Activated CD4-positive, alpha-beta T cell treated with anti-CD3 and anti-CD28 coated beads, Interleukin-2, amount 10 ng/mL, durations not matched to agents 24 days and 14 days (primary cell): ENCODE results near the gene MPP4. TPM values are rescaled to one million over a fixed set of nuclear protein-coding genes. Genes with fewer than 3 reads are reported as not detected.

ENCODE experiments used
- DNase-seq: peaks from one replicate; pipeline ENCODE4 v3.0.0; 2022
- H3K27ac Mint-ChIP-seq: one replicate; pipeline ENCODE4 v1.8.0; 2022; ENCODE audit warnings: mild to moderate bottlenecking, mixed read lengths
- H3K27me3 Mint-ChIP-seq: one replicate; pipeline ENCODE4 v1.8.0; 2022; ENCODE audit warnings: mixed read lengths
- H3K36me3 Mint-ChIP-seq: one replicate; pipeline ENCODE4 v1.8.0; 2022; ENCODE audit warnings: low read depth, mild to moderate bottlenecking, mixed read lengths
- H3K4me1 Mint-ChIP-seq: one replicate; pipeline ENCODE4 v1.8.0; 2021; ENCODE audit warnings: mixed read lengths
- H3K4me3 Mint-ChIP-seq: one replicate; pipeline ENCODE4 v1.8.0; 2022; ENCODE audit warnings: mild to moderate bottlenecking, moderate library complexity, mixed read lengths
- H3K9me3 Mint-ChIP-seq: one replicate; pipeline ENCODE4 v1.8.0; 2021; ENCODE audit warnings: mixed read lengths
- intact Hi-C: fragments of 100-400 bp; cut with micrococcal nuclease; formaldehyde crosslinking; loops from one replicate; pipeline ENCODE4 v1.15.1; 2023
- total RNA-seq: library from RNA; stranded (reverse); gene quantifications from 2 replicates; pipeline ENCODE4 v1.2.3, GENCODE V29; 2022

Gene MPP4
- total RNA-seq = not detected in 2 replicates

DNA sequence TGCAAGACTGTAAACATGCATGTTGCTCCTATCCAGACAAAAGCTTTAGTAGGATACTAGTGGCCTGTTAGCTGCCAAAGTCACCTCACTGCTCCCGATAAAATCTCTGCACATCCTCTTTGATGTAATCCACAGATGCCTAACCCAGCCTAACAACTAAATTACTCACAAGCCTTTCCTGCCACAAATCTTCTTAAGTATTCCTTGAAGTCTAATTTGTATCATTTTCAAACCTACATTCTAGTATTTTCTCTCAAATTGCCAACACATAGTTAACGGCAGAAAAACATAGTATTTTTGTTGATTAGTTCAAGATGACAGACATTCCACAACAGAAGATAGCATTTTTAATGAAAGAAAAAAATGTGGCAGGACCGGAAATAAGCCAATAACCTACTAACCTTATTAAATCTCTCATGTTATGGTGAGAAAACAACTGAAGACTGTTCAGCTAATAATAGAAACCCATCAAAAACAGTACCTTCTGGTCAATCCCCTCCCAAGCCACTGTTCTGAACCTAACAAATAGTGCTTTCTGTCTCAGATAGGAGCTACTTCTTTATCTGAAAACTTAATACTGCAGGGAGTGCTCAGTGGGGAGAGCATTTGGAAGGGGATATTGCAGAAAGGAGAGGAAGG lies at the start of gene MPP4:
Gene MPP4 (minus strand): TSS at position 57 of the 639 bp plus-strand sequence. CDS start 4,690 bp downstream, outside the sequence.
- peak; percentile 42 for DNase-seq
- Mint-ChIP-seq H3K27ac (no peak within 1 kb of the TSS), H3K4me3 (no peak within 1 kb of the TSS), H3K27me3 (no peaks in the 10 kb centered on the region), H3K9me3 (no peaks in the 10 kb centered on the region), H3K4me1 (no peaks in the 10 kb centered on the region), H3K36me3 (no peaks in the 10 kb centered on the region)
- intact Hi-C loops = no loop called here

DNA sequence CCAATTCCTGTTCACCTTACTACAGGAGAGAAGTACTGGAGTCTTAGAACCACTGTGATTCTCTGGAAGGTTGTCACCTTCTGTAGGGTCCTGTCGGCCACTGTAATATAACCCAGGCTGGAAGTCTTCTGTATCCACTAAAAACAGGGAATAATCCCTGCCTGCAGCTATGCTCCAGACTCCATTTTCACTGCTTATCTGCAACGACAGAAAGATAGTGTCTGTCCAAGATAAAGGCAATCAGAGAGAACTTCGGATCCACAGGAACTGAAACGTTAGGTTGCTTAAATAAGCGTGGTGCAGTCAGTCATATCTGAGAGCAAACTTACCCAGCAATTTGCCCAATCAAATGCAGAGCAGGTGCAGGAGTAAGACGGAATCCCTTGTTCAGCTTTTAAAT lies 48.1 kb upstream of the MPP4 start:
- DNase-seq = no peak
- Mint-ChIP-seq H3K27me3 (no peaks in the 10 kb centered on the region), H3K9me3 (no peaks in the 10 kb centered on the region), H3K4me1 (no peaks in the 10 kb centered on the region), H3K27ac (no peak overlapping the region), H3K4me3 (no peak overlapping the region), H3K36me3 (no peaks in the 10 kb centered on the region)
- intact Hi-C loops = no loop called here

DNA sequence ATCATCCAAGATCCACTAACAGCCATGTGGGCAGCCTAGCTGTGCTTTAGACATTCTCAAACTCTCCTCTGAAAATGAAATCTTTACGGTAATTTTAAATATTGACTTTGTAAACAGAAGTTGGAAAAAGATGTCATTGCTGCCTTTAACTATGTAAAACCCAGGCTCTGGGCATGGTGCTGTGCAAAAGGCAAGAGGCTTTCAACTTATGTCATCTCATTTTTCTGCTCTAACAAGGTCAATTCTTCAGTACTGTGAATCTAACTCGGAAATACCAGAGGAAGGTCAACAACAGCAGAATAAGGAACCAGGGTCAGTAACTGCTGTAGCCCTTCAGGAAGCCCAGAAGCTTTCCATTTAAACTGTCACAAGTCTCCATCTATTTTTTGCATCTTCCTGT lies 37.0 kb upstream of the MPP4 start:
- intact Hi-C loops = no loop called here
- no peak overlapping the region for H3K27ac Mint-ChIP-seq
- DNase-seq = no peak
- H3K4me1 Mint-ChIP-seq = no peaks in the 10 kb centered on the region
- H3K4me3 Mint-ChIP-seq = no peak overlapping the region
- H3K36me3 Mint-ChIP-seq = peaks cover 22% of the 10 kb centered on the region
- H3K9me3 Mint-ChIP-seq = peaks cover 6% of the 10 kb centered on the region
- H3K27me3 Mint-ChIP-seq = no peaks in the 10 kb centered on the region

- Mint-ChIP-seq H3K9me3 (peaks cover 6% of the 10 kb centered on the region), H3K36me3 (peaks cover 22% of the 10 kb centered on the region), H3K4me3 (no peak overlapping the region), H3K27ac (no peak overlapping the region), H3K27me3 (no peaks in the 10 kb centered on the region), H3K4me1 (no peaks in the 10 kb centered on the region)
- intact Hi-C loops = no loop called here
- DNase-seq = no peak
These were observed 35.7 kb upstream of the MPP4 start for GRCh38 chr2:201734111-201734510.

GRCh38 chr2:201733544-201733943 lies 35.1 kb upstream of the MPP4 start:
- intact Hi-C loops = no loop called here
- Mint-ChIP-seq H3K4me3 (no peak overlapping the region), H3K36me3 (peaks cover 21% of the 10 kb centered on the region), H3K9me3 (peaks cover 5% of the 10 kb centered on the region), H3K27me3 (no peaks in the 10 kb centered on the region), H3K4me1 (no peaks in the 10 kb centered on the region), H3K27ac (no peak overlapping the region)
- no peak for DNase-seq

DNA sequence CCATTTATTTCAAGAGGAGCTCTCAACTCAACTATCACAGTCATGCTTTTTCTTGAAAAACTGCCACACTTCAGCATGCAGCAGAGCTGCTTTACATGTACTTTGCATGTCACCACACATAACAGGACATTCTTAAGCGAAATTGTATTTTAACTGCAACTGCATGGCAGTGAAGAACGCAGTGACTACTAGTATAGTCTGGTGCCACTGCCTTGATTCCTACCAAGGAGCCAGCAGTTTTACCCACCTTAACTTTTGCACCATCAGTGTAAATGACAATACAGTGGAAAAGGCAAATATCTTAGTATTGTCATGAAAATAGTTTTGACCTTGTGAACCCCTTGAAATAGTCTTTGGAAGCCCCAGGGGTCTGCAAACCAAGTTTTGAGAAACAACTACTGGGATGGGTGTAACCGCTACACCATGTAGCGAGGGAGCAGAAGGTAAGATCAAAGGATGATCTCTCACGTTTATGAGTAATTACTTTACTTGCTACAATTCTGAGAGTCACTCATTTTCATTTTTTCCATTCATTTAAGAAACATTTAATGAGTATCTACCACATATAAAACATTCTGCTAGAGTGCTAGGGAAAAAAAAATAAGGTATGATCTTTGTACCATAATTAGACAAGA lies 32.3 kb upstream of the MPP4 start:
- intact Hi-C loops = no loop called here
- H3K4me3 Mint-ChIP-seq = no peak overlapping the region
- H3K9me3 Mint-ChIP-seq = no peaks in the 10 kb centered on the region
- no peak for DNase-seq
- H3K27me3 Mint-ChIP-seq = no peaks in the 10 kb centered on the region
- H3K27ac Mint-ChIP-seq = no peak overlapping the region
- H3K36me3 Mint-ChIP-seq = peaks cover 10% of the 10 kb centered on the region
- no peaks in the 10 kb centered on the region for H3K4me1 Mint-ChIP-seq

GRCh38 chr2:201715459-201715858 lies 17.0 kb upstream of the MPP4 start:
- peaks cover 6% of the 10 kb centered on the region for H3K9me3 Mint-ChIP-seq
- H3K4me3 Mint-ChIP-seq = no peak overlapping the region
- no peaks in the 10 kb centered on the region for H3K27me3 Mint-ChIP-seq
- H3K36me3 Mint-ChIP-seq = peaks cover 26% of the 10 kb centered on the region
- H3K27ac Mint-ChIP-seq = no peak overlapping the region
- intact Hi-C loops = no loop called here
- H3K4me1 Mint-ChIP-seq = peaks cover 2% of the 10 kb centered on the region
- no peak for DNase-seq

DNA sequence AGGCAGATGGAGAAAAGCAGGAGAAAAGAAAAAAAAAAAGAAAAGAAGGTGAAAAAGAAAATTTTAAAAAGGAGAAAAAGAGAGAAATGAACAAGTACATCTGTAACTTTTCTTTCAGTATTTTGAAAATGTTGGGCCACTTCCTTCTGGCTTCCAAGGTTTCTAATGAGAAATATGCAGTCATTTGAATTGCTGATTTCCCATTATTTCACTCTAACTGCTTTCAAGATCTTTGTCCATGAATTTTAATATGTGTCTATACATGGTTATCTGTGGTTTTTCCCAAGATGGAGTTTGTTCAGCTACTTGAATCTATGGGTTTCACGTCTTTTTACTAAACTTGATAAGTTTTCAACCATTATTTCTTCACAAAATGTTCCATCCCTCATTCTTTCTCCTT lies 14.3 kb upstream of the MPP4 start:
- Mint-ChIP-seq H3K9me3 (no peaks in the 10 kb centered on the region), H3K36me3 (peaks cover 18% of the 10 kb centered on the region)
- intact Hi-C loops = no loop called here

GRCh38 chr2:201709747-201710146 lies 11.3 kb upstream of the MPP4 start:
- H3K9me3 Mint-ChIP-seq = no peaks in the 10 kb centered on the region
- no peak overlapping the region for H3K27ac Mint-ChIP-seq
- no peaks in the 10 kb centered on the region for H3K27me3 Mint-ChIP-seq
- no peaks in the 10 kb centered on the region for H3K4me1 Mint-ChIP-seq
- DNase-seq = no peak
- H3K36me3 Mint-ChIP-seq = peaks cover 17% of the 10 kb centered on the region
- intact Hi-C loops = no loop called here
- no peak overlapping the region for H3K4me3 Mint-ChIP-seq

More for the DNA sequence above, 14.3 kb upstream of the MPP4 start:
- H3K4me1 Mint-ChIP-seq = peaks cover 2% of the 10 kb centered on the region
- no peaks in the 10 kb centered on the region for H3K27me3 Mint-ChIP-seq
- no peak overlapping the region for H3K4me3 Mint-ChIP-seq
- no peak for DNase-seq
- no peak overlapping the region for H3K27ac Mint-ChIP-seq

DNA sequence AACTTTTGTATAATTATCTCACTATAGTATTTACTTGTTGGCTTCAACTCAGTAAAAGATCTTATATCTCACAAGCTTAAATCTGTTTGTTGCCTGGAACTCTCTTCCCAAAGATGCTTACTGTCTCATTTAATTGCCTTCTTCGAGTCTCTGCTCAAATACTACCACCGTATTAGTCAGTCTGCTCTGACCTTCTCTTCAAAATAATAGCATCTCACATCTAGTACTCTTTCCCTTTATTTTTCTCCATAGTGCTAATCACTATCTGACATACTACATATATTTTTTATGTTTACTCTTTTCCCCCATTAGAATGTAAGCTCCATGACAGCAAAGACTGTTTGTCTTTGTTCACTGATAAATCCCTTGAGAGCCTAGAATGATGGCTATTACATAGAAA lies 10.6 kb upstream of the MPP4 start:
- Mint-ChIP-seq H3K36me3 (peaks cover 14% of the 10 kb centered on the region), H3K27ac (no peak overlapping the region), H3K27me3 (no peaks in the 10 kb centered on the region), H3K4me1 (no peaks in the 10 kb centered on the region), H3K4me3 (no peak overlapping the region), H3K9me3 (no peaks in the 10 kb centered on the region)
- DNase-seq = no peak
- intact Hi-C loops = no loop called here

- Mint-ChIP-seq H3K27ac (no peak overlapping the region), H3K4me1 (no peaks in the 10 kb centered on the region), H3K9me3 (no peaks in the 10 kb centered on the region), H3K4me3 (no peak overlapping the region), H3K36me3 (peaks cover 10% of the 10 kb centered on the region), H3K27me3 (no peaks in the 10 kb centered on the region)
- intact Hi-C loops = no loop called here
- DNase-seq = no peak
These were observed 9.3 kb upstream of the MPP4 start for GRCh38 chr2:201707753-201708152.

DNA sequence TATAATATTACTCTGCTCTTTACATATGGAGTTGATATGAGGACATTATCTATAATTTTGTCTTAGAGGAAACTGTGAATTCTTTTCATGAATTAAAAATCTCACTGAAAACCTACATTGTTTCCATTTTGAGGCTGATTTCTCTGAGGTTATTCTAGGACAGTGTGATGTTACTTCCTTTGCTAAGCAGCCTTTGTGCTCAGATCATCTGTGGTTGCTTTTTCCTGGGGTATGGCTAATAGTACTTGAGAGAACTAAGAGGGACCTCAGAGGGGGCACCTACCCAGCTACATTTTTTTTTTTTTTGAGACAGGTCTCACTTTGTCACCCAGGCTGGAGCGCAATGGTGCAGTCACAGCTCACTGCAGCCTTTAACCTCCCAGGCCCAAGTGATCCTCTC lies 8.7 kb upstream of the MPP4 start:
- Mint-ChIP-seq H3K4me1 (no peaks in the 10 kb centered on the region), H3K27ac (no peak overlapping the region), H3K36me3 (peaks cover 10% of the 10 kb centered on the region), H3K9me3 (no peaks in the 10 kb centered on the region), H3K27me3 (no peaks in the 10 kb centered on the region), H3K4me3 (no peak overlapping the region)
- DNase-seq = no peak
- intact Hi-C loops = no loop called here

DNA sequence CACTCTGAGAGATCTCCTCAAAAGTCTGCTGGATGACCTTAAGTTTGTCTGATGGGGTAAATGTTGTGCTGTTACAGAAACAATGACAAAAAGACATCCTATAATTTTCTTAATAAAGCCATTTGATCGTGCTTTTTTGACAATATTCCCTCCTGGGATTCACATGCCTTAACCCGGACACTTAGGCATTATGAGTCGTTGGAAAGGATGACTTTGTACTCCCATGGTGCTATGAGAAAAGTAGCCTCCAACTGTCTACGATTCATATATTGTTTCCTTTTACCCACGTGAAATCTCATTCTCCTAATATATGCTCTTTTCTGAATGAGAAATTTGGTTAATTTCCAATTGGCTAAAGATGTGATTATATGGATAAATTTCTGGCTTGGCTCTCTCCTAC lies 6.1 kb upstream of the MPP4 start:
- H3K4me3 Mint-ChIP-seq = no peak overlapping the region
- H3K36me3 Mint-ChIP-seq = peaks cover 5% of the 10 kb centered on the region
- no peaks in the 10 kb centered on the region for H3K9me3 Mint-ChIP-seq
- H3K4me1 Mint-ChIP-seq = no peaks in the 10 kb centered on the region
- intact Hi-C loops = no loop called here
- no peak for DNase-seq
- no peak overlapping the region for H3K27ac Mint-ChIP-seq
- no peaks in the 10 kb centered on the region for H3K27me3 Mint-ChIP-seq

DNA sequence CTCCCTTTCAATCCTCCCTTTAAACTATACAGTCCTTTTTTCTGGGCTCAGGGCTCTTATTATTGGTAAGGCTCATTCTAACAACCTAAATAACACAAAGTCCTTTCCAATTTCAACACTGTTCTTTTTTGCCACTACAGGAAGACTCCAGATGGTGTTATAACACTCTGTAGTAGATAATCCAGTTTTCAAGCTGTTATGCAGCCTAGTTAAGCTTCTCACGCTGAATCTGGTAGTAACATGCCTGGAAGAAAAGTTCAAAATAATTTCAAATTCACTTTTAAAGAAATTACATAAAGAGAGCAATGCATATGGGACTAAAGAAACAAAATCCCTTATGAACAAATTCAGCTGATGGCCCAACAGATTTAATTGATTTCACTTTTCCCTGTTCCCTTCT lies 3.2 kb upstream of the MPP4 start:
- intact Hi-C loops = no loop called here
- H3K27ac Mint-ChIP-seq = no peak overlapping the region

DNA sequence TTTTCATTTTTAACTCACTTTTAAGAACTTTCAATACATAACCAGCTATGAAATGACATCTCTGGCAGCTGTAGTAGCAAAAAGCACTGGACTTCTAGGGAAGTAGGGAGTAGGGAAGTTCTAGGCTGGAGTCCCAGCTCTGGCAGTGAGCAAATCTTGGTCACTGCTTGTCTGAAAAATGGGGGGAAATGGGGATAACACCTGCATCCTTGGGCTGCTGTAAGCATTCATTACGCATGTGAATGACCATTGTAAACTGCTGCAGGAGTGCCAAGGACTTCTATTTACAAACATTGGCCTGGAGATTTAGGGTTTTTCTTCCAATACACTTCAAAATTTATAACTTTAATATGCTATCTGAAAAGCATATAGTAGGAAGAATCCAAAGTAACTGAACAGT lies 972 bp upstream of the MPP4 start:
- intact Hi-C loops = no loop called here
- Mint-ChIP-seq H3K27ac (no peak overlapping the region), H3K9me3 (no peaks in the 10 kb centered on the region), H3K4me3 (no peak overlapping the region), H3K4me1 (no peaks in the 10 kb centered on the region), H3K27me3 (no peaks in the 10 kb centered on the region), H3K36me3 (peaks cover 4% of the 10 kb centered on the region)
- DNase-seq = peak; percentile 35

More for the DNA sequence above, 3.2 kb upstream of the MPP4 start:
- DNase-seq = no peak
- no peak overlapping the region for H3K4me3 Mint-ChIP-seq
- peaks cover 4% of the 10 kb centered on the region for H3K36me3 Mint-ChIP-seq
- no peaks in the 10 kb centered on the region for H3K4me1 Mint-ChIP-seq
- no peaks in the 10 kb centered on the region for H3K27me3 Mint-ChIP-seq
- no peaks in the 10 kb centered on the region for H3K9me3 Mint-ChIP-seq
